Neural cell (in vitro differentiated cells): ENCODE results near the gene ZBTB37. TPM values are rescaled to one million over a fixed set of nuclear protein-coding genes. Genes with fewer than 3 reads are reported as not detected.
"Not testable (repeated sequence)": the region's sequence is repeated elsewhere in the genome, so short reads cannot be mapped to it uniquely, and the experiment has no call there.

Experiments
- H2AFZ ChIP-seq: fragments of 200-600, 300-800 bp; sonication (generic), shearing (Covaris generic); 2 replicates; pipeline ENCODE4 v1.6.0; 2014; ENCODE audit warnings: low read depth, mild to moderate bottlenecking, antibody characterized with exemption, low read length, moderate library complexity
- H3F3A ChIP-seq: fragments of 200-600 bp; shearing (Covaris generic); 2 replicates; pipeline ENCODE4 v1.6.1; 2016; ENCODE audit warnings: mild to moderate bottlenecking, moderate library complexity, mixed read lengths, antibody characterized with exemption, low read length; ENCODE audit not compliant: insufficient read depth, poor library complexity, severe bottlenecking
- H3K27ac ChIP-seq: fragments of 200-600, 300-800 bp; sonication (generic), shearing (Covaris generic); 2 replicates; pipeline ENCODE4 v1.5.1; 2014; ENCODE audit warnings: mild to moderate bottlenecking, low read length, moderate library complexity
- H3K27me3 ChIP-seq: fragments of 300-800, 200-600 bp; sonication (generic), shearing (Covaris generic); 2 replicates; pipeline ENCODE4 v1.6.0; 2014; ENCODE audit warnings: mild to moderate bottlenecking, low read depth, low read length, moderate library complexity; ENCODE audit not compliant: insufficient read depth
- H3K36me3 ChIP-seq: fragments of 300-800, 200-600 bp; sonication (generic), shearing (Covaris generic); 2 replicates; pipeline ENCODE4 v1.5.1; 2014; ENCODE audit warnings: mild to moderate bottlenecking, antibody characterized with exemption, low read length, moderate library complexity; ENCODE audit not compliant: insufficient read depth
- H3K4me2 ChIP-seq: fragments of 300-800, 200-600 bp; sonication (generic), shearing (Covaris generic); 2 replicates; pipeline ENCODE4 v1.6.0; 2014; ENCODE audit warnings: mild to moderate bottlenecking, low read length
- H3K4me3 ChIP-seq: fragments of 300-800, 200-600 bp; sonication (generic), shearing (Covaris generic); 2 replicates; pipeline ENCODE4 v1.5.1; 2014; ENCODE audit warnings: mild to moderate bottlenecking, low read length, moderate library complexity
- H3K79me2 ChIP-seq: fragments of 200-600 bp; shearing (Covaris generic); replicated peaks from 2 replicates; pipeline ENCODE4 v1.6.0; 2014; ENCODE audit warnings: mild to moderate bottlenecking, low read length, moderate library complexity; ENCODE audit not compliant: insufficient read depth
- H3K9ac ChIP-seq: fragments of 300-800, 200-600 bp; sonication (generic), shearing (Covaris generic); 2 replicates; pipeline ENCODE4 v1.6.1; 2016; ENCODE audit warnings: mild to moderate bottlenecking, low read length, mixed read lengths
- H3K9me2 ChIP-seq: fragments of 200-600 bp; shearing (Covaris generic); 2 replicates; pipeline ENCODE4 v1.6.1; 2016; ENCODE audit warnings: mild to moderate bottlenecking, low read length, mixed read lengths; ENCODE audit not compliant: insufficient read depth
- H3K9me3 ChIP-seq: fragments of 200-600, 300-800 bp; sonication (generic), shearing (Covaris generic); 2 replicates; pipeline ENCODE4 v1.6.1; 2016; ENCODE audit warnings: mild to moderate bottlenecking, mixed run types, low read length, moderate library complexity, mixed read lengths
- H4K20me1 ChIP-seq: fragments of 200-600 bp; shearing (Covaris generic); 2 replicates; pipeline ENCODE4 v1.6.1; 2016; ENCODE audit warnings: mild to moderate bottlenecking, mixed run types; ENCODE audit not compliant: insufficient read depth
- EP300 ChIP-seq: fragments of 450-650 bp; conservative IDR thresholded peaks from 2 replicates; pipeline ENCODE4 v1.6.1; 2014; ENCODE audit warnings: antibody characterized with exemption, mild to moderate bottlenecking, moderate library complexity; ENCODE audit not compliant: poor library complexity, severe bottlenecking
- EZH2 ChIP-seq: fragments of 200-600, 300-800 bp; shearing (Covaris generic), sonication (generic); IDR thresholded peaks from 2 replicates; pipeline ENCODE4 v1.6.1; 2014; ENCODE audit warnings: antibody characterized with exemption, low read length, borderline replicate concordance, mild to moderate bottlenecking; ENCODE audit not compliant: insufficient read depth, poor library complexity, severe bottlenecking
- MXI1 ChIP-seq: fragments of 450-650 bp; conservative IDR thresholded peaks from 2 replicates; pipeline ENCODE4 v1.6.1; 2014; ENCODE audit warnings: antibody characterized with exemption, mild to moderate bottlenecking; ENCODE audit not compliant: poor library complexity, severe bottlenecking
- POLR2AphosphoS5 ChIP-seq: IDR thresholded peaks from 2 replicates; pipeline ENCODE4 v1.6.1; 2012
- RAD21 ChIP-seq: fragments of 450-650 bp; conservative IDR thresholded peaks from 2 replicates; pipeline ENCODE4 v1.6.1; 2014; ENCODE audit warnings: antibody characterized with exemption, mild to moderate bottlenecking, moderate library complexity
- SMC3 ChIP-seq: fragments of 450-650 bp; conservative IDR thresholded peaks from 2 replicates; pipeline ENCODE4 v1.6.1; 2014; ENCODE audit warnings: antibody characterized with exemption, mild to moderate bottlenecking, moderate library complexity; ENCODE audit not compliant: poor library complexity
- TAF1 ChIP-seq: IDR thresholded peaks from 2 replicates; pipeline ENCODE4 v1.6.1; 2012; ENCODE audit warnings: low read depth
- polyA plus RNA-seq: library from polyadenylated mRNA; depleted of rRNA; stranded (reverse); fragments of >200 nt; gene quantifications from 2 replicates; pipeline ENCODE4 v1.2.3, GENCODE V29; 2014
- TF ChIP-seq, protein P1 (sequence below): IDR thresholded peaks from 2 replicates; pipeline ENCODE4 v1.6.1; 2012; ENCODE audit warnings: borderline replicate concordance
- TF ChIP-seq, protein P2 (sequence below): fragments of 450-650 bp; IDR thresholded peaks from 2 replicates; pipeline ENCODE4 v1.5.1; 2014; ENCODE audit warnings: antibody characterized with exemption, mild to moderate bottlenecking, moderate library complexity; ENCODE audit not compliant: poor library complexity, severe bottlenecking

The ZBTB37 gene
- polyA plus RNA-seq, 1 donor from 2014 or later = 14.6 TPM

DNA sequence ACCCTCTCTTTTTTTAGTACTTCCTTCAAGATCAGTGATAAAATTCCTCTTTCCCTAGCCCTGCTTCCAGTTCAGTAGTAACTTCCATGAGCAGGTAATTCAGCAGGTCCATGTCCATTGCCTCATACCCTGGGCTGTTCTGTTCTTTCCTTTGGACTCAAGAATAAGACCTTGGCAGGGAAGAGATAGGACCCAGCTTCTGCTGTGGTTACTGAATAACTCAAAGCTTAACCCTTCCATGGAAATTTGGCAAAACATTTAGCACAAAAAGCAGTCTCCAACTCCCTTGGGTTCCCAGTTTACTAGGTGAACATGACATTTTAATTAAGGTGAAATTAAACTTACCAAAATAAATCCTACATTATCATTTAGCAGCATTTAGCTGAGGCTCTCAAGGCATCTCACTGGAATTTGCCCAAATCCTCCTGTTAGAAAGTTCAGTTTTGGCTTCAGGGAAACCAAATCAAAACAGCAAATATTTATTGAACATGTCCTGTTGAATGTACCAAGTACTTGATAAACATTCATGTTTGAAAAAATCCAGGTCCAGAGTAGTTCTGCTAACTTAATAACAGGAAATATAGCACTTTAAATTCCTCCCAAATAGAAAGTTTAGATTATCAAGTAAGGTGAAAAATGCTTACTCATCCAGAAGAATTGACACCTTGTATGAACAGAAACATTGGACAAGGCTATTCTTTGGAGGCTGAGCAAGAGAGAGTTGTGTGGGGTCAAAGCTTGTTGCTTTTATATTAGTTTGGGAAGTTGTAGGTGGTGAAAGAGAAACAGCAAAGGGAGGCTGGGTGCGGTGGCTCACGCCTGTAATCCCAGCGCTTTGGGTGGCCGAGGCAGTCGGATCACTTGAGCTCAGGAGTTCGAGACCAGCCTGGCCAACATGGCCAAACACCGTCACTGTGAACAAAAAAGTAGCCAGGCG is 57.4 kb downstream of the ZBTB37 start:
- H4K20me1 ChIP-seq = no peaks in the 10 kb centered on the region
- H3K27ac ChIP-seq = no peak overlapping the region
- TF ChIP-seq, protein P1, sequence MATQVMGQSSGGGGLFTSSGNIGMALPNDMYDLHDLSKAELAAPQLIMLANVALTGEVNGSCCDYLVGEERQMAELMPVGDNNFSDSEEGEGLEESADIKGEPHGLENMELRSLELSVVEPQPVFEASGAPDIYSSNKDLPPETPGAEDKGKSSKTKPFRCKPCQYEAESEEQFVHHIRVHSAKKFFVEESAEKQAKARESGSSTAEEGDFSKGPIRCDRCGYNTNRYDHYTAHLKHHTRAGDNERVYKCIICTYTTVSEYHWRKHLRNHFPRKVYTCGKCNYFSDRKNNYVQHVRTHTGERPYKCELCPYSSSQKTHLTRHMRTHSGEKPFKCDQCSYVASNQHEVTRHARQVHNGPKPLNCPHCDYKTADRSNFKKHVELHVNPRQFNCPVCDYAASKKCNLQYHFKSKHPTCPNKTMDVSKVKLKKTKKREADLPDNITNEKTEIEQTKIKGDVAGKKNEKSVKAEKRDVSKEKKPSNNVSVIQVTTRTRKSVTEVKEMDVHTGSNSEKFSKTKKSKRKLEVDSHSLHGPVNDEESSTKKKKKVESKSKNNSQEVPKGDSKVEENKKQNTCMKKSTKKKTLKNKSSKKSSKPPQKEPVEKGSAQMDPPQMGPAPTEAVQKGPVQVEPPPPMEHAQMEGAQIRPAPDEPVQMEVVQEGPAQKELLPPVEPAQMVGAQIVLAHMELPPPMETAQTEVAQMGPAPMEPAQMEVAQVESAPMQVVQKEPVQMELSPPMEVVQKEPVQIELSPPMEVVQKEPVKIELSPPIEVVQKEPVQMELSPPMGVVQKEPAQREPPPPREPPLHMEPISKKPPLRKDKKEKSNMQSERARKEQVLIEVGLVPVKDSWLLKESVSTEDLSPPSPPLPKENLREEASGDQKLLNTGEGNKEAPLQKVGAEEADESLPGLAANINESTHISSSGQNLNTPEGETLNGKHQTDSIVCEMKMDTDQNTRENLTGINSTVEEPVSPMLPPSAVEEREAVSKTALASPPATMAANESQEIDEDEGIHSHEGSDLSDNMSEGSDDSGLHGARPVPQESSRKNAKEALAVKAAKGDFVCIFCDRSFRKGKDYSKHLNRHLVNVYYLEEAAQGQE = no peak
- TF ChIP-seq MXI1 = no peak
- no peak for TF ChIP-seq EP300
- TF ChIP-seq RAD21 = no peak
- no peak for TF ChIP-seq POLR2AphosphoS5
- no peak for TF ChIP-seq TAF1
- TF ChIP-seq SMC3 = no peak
- TF ChIP-seq EZH2 = no peak
- TF ChIP-seq, protein P2, sequence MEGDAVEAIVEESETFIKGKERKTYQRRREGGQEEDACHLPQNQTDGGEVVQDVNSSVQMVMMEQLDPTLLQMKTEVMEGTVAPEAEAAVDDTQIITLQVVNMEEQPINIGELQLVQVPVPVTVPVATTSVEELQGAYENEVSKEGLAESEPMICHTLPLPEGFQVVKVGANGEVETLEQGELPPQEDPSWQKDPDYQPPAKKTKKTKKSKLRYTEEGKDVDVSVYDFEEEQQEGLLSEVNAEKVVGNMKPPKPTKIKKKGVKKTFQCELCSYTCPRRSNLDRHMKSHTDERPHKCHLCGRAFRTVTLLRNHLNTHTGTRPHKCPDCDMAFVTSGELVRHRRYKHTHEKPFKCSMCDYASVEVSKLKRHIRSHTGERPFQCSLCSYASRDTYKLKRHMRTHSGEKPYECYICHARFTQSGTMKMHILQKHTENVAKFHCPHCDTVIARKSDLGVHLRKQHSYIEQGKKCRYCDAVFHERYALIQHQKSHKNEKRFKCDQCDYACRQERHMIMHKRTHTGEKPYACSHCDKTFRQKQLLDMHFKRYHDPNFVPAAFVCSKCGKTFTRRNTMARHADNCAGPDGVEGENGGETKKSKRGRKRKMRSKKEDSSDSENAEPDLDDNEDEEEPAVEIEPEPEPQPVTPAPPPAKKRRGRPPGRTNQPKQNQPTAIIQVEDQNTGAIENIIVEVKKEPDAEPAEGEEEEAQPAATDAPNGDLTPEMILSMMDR = no peak
- no peaks in the 10 kb centered on the region for H3K79me2 ChIP-seq
- H3K9me3 ChIP-seq = no peaks in the 10 kb centered on the region
- no peak overlapping the region for H3K9ac ChIP-seq
- H3K36me3 ChIP-seq = no peaks in the 10 kb centered on the region
- H3K4me2 ChIP-seq = no peak overlapping the region
- no peak overlapping the region for H3K4me3 ChIP-seq
- H3F3A ChIP-seq = no peaks in the 10 kb centered on the region
- H3K27me3 ChIP-seq = no peaks in the 10 kb centered on the region
- no peak overlapping the region for H2AFZ ChIP-seq
- no peaks in the 10 kb centered on the region for H3K9me2 ChIP-seq

DNA sequence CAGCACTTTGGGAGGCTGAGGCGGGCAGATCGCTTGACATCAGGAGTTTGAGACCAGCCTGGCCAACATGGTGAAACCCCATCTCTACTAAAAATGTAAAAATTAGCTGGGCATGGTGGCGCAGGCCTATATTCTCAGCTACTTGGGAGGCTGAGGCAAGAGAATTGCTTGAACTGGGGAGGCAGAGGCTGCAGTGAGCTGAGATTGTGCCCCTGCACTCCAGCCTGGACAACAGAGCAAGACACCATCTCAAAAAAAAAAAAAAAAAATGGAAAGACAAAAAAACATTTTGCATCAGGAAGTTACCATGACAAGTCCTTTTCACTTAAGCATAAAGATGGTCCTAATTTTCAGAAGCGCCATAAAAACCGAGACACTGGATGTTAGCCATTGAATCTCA is 62.4 kb downstream of the ZBTB37 start:
- not testable (repeated sequence) for H3K36me3 ChIP-seq, H3K9me2 ChIP-seq, H3K27ac ChIP-seq, H2AFZ ChIP-seq, H3K4me2 ChIP-seq, H3F3A ChIP-seq, H3K4me3 ChIP-seq, H3K9ac ChIP-seq, H3K9me3 ChIP-seq, H3K79me2 ChIP-seq, H3K27me3 ChIP-seq, H4K20me1 ChIP-seq
